Hematopoietic multipotent progenitor cell treated with erythropoietin and hydrocortisone succinate and interleukin-3 and kit ligand, for 4 days (in vitro differentiated cells): ENCODE results near the gene INSM2.

Experiments used
- DNase-seq: peaks from one replicate; pipeline ENCODE4 v3.0.0-alpha.2; 2015

INSM2 gene

DNA sequence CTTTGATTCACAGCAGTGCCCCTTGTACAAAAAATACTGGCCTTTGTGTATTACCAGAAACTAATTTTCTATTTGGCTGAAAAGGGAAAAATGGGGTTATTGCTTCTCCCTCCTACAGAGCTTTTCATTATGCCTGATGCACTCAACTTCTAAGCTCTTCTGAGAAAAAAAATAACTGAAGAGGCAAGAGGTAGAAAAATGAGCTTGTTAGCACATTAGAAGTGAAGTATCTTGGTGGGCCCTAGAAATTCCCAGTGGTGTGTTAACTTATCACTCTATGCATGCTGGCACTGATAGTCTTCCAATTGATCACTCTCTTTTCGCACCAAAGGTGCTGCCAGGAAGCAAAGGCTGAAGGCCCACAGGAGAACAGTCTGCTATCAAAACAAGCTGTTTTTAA is 17.1 kb downstream of the INSM2 start:
- no peak for DNase-seq

DNA sequence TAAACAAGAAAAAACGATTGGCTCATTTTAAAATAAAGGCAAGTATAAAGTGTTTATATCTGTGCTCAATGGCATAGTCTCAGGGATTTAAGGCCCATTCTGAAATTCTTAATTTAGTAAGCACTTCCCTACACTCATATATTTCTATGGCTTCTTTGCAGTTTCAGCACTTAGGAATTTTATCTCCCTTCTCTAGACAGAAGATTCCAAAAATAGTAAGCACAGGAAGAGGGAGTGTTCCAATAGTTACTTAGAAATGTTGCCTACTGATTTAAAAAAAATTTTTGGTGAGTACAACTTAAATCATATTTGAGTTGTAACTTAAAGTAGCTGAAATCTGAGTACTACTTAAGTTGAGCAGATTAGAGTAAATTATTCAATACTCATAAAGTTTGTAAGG is 19.8 kb downstream of the INSM2 start:
- no peak for DNase-seq

DNA sequence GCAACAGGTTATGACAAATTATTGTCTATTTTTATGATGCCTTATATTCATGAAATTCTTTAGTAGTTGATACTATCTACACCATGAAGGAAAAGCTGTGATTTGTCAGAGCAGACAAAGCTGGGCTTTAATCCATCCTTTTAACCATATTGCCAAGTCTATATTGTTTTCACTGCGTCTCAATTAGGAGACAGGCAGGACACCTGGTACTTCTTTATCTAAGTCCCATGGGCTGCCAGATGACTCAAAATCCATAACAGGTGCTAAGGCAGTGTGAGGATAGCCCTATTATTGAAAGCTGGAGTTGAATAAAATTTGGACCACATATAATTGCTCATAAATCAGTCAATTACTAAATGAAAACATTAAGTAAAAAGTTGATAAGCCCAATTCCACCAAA is 22.6 kb downstream of the INSM2 start:
- DNase-seq: no peak

DNA sequence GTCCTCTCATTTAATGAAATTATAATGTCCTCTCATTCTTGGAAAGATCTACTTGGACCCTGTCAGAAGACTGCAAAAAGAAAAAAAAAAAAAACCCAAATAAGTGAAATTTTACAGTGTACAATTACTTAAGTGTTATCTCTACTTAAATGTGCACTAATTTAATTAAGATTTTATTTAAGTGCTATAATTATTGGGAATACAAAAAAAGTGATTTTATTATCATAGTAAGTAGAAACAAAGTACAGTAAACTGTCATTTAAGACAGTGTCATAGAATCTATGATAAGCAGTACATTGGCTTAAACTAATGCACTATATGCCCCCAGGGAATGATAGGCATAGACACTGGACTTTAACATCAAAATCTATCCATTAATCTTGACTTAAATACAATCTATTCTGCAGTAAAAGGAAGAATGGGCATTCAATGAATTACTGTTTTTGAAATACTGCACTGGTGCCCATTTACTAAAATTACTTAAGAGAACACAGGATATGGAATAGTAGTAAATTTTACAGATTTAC is 23.3 kb downstream of the INSM2 start:
- no peak for DNase-seq

DNA sequence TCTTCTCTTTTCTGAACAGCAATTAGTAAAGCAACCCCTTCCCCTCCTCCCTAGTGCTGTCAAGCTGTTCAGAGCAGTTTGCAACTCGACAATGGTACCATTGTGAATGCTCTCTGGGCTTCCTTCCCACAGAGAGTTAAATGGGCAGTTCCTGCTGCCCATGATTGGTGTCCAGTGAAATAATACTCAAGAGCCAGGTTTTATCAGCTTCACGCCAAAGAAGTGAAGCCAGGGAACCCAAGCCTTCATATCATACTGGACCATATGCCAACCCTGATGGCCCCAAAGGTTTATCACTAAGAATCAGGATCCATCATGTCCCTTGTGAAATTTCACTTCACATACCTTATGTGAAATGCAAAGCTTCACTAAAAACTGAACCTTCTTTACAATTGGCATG is 24.7 kb downstream of the INSM2 start:
- peak; percentile 21 for DNase-seq

DNA sequence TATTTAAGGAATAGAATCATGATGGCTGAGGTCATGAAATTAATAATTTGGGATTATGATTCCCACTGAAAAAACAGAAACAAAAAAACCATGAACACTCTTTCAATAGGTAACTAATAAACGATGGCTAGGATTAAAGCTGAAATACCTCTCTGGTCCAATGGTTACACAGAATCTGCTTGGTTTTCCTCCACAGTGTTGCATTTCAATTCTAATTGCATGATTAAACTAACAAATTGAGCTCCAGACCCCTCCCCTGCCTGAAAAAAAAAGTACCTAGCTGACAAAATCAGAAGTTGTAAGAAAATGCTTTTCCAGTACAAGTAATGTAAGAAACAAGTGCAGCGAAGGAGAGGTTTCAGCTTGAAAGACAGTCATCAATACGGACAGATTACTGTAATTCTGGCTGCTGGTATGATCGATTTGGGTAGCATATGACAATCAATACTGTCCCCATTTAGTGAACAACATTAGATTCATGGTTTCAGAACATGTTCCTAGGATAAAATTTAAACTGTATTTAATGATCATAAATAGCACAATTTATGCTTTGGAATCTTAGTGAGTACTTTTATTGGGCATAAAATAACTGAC is 32.0 kb downstream of the INSM2 start:
- DNase-seq: no peak

DNA sequence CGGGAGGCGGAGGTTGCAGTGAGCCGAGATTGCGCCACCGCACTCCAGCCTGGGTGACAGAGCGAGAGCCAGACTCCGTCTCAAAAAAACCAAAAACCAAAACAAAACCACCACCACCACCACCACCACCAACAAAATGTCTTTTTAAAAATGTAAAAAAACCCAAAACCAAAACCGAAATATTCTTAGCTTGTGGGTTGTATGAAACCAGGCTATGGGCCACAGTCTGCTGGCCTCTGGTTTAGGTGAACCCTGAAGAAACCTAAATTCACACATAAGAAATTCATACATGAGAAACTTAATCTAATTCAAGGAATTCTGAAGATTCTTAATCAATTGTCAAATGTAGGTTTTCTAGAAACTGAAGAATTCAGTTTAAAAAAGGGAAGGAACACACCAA is 37.6 kb downstream of the INSM2 start:
- no peak for DNase-seq

DNA sequence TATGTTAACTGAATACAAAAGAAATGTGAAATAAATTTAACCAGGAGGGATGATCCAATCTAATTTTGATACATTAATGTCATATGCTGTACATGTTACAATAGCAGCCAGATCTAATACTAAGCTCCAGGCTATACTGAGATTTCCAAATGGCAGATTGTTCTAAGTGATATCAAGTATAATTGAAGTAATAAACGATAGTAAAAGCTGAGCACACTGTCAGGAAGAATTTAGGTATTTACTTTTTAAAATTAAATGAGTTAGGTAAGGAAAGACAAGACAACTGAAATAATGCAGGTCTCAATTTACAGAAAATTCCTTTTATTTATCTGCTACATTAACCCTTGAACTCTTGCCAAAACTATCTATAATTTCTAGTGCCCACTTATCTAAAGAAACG is 39.9 kb downstream of the INSM2 start:
- no peak for DNase-seq

DNA sequence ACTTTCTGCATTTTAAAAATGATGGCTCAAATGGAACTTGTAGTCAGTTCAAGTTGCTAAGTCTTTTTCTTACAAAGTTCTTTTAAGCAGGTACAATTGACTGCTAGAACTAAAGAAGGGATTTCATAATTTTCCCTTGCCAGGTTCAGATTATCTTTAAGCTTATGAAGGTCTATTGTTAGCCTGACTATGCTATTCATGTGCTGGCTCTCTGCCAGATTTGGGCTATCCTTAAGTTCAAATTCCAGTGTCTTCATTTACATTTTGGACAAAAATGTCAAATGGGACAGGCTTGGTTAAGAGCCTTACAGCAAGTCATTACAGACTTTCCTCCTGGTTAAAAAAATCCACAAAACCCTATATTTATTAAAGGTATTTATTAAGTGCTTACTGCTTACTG is 42.3 kb downstream of the INSM2 start:
- no peak for DNase-seq

DNA sequence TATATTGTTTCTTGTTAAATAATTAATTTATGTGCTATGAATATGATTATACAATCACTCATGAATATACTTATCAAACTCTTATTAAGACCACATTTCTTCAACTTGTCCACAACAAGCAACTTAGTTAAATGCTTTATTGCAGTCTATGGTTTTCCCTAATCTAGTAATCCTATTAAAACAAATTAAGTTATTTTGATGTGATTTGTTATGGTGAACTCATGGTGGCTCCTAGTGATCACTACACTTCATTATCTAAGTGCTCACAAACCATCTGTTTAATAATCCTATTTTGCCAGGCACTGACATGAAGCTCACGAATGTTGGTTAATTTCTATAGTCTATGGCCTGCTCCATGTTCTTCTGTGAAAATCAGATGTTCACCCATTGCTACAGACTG is 42.9 kb downstream of the INSM2 start:
- DNase-seq: no peak

DNA sequence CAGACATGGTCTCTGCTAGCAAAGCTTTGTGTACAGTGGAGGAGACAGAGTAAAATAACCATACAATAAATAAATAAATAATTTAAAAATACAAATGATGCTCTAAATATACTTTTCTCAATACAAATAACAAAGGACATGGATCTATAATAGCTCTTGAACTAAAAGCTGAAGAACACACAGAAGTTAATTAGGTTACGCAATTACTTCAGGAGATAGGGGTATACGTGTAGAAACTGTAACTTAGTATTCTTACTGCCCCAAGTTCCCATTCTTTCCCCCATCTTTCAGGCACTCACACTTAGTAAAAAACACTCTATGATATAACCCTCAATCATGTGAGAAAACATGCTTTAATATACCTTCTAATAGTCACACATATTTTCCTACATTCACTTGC is 44.2 kb downstream of the INSM2 start:
- DNase-seq: peak; percentile 3

DNA sequence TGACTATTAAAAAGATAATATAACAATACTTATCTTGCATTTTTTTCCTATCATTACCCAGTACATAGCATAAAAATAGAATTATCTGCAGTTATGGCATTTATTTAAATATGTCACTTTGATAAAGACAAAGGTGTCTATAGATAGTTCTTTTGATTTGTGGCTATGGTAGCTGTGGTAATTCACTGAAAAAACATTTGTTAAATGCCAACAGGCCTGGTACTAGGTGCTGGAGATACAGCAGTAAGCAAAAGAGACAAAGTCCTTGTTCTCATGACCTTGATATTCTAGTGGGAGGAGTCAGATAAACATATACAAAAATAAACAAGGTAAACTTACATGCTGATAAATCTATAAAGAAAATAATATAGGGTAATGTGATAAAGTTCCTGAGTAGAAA is 44.7 kb downstream of the INSM2 start:
- no peak for DNase-seq
